GM19372 (cell line): ENCODE measurements around the gene TANGO6.

ENCODE experiments used
- ATAC-seq: cut with Tn5 transposase; IDR thresholded peaks from one replicate; pipeline ENCODE4 v1.9.1; 2021; ENCODE audit warnings: mild to moderate bottlenecking, low read depth, moderate library complexity; ENCODE audit not compliant: unreplicated experiment

TANGO6 gene

GRCh38 chr16:69085032-69085695 is 241.8 kb downstream of the TANGO6 start:
- ATAC-seq = no peak

- ATAC-seq = no peak
These were observed 243.8 kb downstream of the TANGO6 start for GRCh38 chr16:69087161-69087581.

GRCh38 chr16:69088684-69089083 is 245.4 kb downstream of the TANGO6 start:
- ATAC-seq = no peak

GRCh38 chr16:69089091-69089910 is 246.0 kb downstream of the TANGO6 start:
- ATAC-seq = no peak

- ATAC-seq = no peak
These were observed 250.6 kb downstream of the TANGO6 start for GRCh38 chr16:69093974-69094373.

- no peak for ATAC-seq
These were observed 251.2 kb downstream of the TANGO6 start for GRCh38 chr16:69094501-69094900.

GRCh38 chr16:69095193-69095592 is 251.9 kb downstream of the TANGO6 start:
- ATAC-seq = no peak

GRCh38 chr16:69100071-69100691 is 256.9 kb downstream of the TANGO6 start:
- ATAC-seq = no peak

- ATAC-seq = no peak
These were observed 262.4 kb downstream of the TANGO6 start, which contains the start of gene HAS3 for GRCh38 chr16:69105501-69106361. TSS of gene HAS3 (plus strand) at chr16:69105653. CDS start at chr16:69109396, 3,743 bp downstream.

GRCh38 chr16:69106491-69107315 is 263.4 kb downstream of the TANGO6 start:
- no peak for ATAC-seq

GRCh38 chr16:69107316-69107962 is 264.1 kb downstream of the TANGO6 start:
- ATAC-seq = no peak

GRCh38 chr16:69108064-69108904 is 265.0 kb downstream of the TANGO6 start:
- ATAC-seq = no peak

- ATAC-seq = no peak
These were observed 265.5 kb downstream of the TANGO6 start for GRCh38 chr16:69108905-69109252.

- ATAC-seq = no peak
These were observed 266.3 kb downstream of the TANGO6 start for GRCh38 chr16:69109486-69110270.

GRCh38 chr16:69110406-69110805 is 267.1 kb downstream of the TANGO6 start:
- ATAC-seq = no peak

- no peak for ATAC-seq
These were observed 268.0 kb downstream of the TANGO6 start for GRCh38 chr16:69111216-69111875.

GRCh38 chr16:69111876-69112230 is 268.5 kb downstream of the TANGO6 start:
- no peak for ATAC-seq
